HG03108 (cell line): Measurements from ENCODE around the gene IGFBP7.

Source experiments
- ATAC-seq: cut with Tn5 transposase; IDR thresholded peaks from one replicate; pipeline ENCODE4 v1.9.1; 2021; ENCODE audit warnings: moderate library complexity; ENCODE audit not compliant: unreplicated experiment

The IGFBP7 gene

DNA sequence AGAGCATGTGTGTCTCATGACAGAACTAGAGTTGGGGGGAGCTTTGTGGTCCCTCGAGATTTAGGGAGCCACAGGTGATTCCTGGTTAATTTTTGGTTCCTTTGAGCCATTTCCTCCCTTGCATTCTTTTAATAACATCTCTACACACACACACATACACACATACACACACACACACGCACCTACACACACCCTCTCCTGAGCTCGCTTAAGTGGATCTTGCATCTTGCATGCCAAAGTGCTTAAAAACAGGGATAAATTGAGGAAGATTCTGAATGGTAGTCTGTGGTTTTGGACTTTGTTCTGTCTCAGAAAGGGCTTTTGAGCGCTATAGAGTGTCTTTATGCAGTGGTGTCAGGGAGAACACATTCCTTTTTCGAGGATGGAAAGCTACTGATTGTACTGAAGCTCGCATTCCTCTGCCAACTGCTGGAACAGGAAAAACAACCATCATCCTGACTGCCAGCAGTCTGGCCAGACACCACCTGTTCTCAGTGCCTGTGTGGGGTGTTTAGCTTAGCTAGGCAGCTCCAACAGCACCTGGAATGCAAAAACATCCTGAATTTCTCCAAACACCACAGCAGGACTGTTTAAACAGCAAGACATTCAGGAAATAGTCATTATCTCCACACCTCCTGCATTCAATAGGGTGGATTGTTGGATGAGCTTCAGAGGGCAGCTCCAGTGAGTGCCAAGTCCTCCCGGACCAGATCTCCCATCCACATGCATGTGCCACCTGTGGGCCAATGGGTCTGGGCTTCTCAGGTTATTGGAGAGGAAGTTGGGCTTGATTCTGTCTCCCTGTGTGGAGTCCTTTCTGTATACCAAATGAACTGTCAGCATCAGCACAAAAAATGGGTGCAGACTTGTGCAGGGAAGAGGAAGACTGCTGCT, 21.9 kb upstream of the IGFBP7 start:
- ATAC-seq: no peak

DNA sequence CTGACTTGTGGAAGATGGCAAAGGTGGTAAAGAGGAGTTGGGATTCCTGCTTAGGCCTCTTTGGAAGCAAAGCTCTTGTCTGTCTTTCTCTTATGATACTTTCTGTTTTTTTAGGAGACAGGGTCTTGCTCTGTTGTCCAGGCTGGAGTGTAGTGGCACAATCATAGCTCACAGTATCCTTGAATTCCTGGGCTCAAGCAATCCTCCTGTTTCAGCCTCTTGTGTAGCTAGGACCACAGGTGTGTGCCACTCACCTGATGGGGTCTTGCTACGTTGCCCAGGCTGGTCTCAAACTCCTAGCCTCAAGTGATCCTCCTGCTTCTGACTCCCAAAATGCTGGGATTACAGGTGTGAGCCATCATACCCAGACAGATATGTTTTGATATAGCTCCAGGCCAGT, 19.3 kb upstream of the IGFBP7 start:
- no peak for ATAC-seq

DNA sequence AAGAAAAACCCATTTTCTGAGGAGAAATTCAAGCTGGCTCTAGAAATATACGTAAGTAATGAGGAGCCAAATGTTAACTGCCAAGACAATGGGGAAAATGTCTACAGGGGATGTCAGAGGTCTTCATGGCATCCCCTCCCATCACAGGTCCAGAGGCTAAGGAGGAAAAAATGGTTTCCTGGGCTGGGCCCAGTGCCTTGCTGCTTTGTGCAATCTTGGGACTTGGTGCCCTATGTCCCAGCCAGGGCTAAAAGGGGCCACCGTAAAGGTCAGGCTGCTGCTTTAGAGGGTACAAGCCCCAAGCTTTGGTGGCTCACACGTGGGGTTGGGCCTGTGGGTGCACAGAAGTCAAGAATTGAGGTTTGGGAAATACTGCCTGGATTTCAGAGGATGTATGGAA, 17.2 kb upstream of the IGFBP7 start:
- no peak for ATAC-seq

DNA sequence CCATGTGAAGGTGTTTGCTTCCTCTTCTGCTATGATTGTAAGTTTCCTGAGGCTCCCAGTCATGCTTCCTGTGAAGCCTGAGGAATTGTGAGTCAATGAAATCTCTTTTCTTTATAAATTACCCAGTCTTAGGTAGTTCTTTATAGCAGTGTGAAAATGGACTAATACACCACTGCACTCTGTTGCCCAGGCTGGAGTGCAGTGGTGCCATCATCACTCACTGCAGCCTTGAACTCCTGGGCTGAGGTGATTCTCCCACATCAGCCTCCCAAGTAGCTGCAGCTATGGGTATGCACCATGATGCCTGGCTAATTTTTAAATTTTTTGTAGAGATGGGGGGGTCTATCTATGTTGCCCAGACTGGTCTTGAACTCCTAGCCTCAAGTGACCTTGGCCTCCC, 15.8 kb upstream of the IGFBP7 start:
- no peak for ATAC-seq

DNA sequence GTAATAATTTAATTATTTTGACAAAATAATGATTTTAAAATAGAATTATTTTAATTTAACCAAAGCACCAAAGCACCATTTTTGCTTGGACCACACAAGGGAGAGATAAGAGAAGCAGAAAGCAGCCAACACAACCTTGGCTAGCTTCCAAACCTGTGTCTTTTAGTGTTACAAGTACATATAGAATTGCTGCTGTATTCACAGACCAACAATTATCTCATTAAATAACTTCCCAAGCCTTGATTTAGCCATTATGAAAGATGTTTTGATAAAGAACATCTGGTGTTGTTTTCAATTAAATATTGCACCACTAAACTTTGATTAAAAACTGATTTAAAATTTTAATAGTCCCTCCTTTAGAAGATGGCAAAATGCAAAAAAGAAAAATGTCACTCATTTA, 14.0 kb upstream of the IGFBP7 start:
- no peak for ATAC-seq

DNA sequence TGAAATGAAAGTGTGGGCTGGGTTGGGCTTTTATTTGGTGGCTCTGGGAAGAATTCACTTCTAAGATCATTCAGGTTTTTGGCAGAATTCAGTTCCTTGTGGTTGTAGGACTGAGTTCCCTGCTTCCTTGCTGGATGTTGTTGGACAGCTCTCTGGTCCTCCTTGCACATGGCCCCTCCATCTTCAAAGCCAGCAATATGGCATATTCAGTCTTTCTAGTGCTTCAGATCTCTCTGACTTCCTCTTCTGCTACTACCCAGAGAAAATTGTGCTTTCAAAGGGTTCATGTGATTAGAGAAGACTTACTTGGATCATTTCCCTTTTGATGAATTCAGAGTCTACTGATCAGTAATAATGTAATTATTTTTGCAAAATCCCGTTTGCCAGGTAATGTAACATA, 12.8 kb upstream of the IGFBP7 start:
- ATAC-seq: no peak

DNA sequence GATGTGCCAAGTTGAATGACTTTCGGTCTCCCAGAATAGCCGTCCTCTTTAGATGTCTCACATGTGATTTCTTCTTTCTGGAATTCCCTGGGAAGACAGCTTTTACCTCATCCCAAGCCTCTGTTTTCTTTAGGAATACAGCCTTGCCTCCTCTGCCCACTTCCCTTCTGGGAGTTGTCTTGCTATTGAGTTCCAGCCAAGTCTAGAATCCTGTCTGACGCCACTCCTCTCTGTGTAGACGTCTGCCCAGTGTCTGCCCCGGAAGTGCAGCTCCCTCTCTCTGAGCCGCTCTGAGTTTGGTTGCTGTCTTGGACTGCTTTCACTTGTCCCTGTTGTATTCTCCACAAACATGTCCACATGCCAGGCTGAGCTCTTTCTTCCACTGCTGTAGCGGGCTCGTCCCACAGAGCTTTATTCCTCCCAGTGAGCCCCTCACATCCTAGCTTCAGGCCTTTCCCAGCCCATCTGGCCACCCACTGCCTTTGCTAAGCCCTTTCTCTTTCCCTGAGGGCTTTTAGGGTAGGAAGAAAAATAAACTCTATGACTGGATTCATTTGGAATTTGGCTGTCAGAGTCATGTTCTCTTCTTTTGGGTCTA, 9.0 kb upstream of the IGFBP7 start:
- no peak for ATAC-seq

DNA sequence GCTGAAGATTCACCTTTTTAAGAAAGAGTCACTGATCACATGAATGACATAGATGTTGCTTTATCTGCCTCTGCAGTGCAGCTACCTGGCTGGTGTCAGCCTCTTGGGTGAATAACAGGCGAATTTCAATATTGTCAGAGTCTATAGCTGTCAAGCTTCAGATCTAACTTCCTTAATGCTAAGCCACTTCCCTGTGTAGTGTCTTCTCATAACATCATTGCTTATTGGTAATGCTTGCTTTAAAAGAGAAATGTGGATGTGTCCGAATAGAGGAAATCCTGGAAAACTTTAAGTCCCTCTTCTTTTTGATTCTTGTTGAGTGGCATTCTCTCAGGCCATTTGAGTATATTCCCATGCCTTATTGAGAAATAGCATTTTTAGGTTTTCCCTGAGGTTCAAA, 7.3 kb upstream of the IGFBP7 start:
- no peak for ATAC-seq

DNA sequence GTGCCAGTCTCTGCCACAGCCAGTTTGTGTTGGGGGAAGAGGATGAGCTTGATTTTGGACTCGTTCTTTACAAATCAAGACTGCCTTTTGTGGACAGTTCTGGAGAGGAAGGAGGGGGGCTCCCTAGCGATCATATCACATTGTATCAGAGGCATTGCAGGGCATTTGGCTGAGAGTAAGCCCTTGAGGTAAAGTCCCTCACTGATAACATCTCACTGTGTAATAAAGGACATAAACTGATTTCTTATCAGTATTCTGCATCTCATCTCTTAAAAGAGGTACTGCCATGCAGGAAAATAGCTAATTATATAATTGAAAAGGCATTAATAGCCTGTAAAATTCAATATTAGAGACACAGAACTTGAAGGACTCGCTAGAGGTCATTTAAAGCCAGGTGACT, 6.1 kb upstream of the IGFBP7 start:
- no peak for ATAC-seq

DNA sequence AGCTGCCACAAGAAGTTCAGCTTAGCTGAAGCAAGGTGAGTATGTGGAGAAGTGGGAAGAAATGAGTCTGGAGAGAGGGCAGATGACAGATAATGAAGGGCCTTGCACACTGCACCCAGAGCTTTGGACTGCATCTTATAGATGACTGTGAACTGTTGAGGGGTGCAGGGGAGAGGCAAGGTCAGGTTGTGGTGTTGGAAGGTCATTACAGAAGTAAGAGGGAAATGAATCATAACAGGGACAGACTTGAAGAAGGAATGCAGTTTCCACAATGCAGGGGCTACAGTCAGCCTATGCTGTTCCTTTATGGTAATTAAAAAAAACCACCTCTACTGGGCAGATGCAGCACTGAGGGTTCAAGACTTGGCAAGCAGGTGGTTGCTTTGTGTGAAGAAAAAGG, 4.8 kb upstream of the IGFBP7 start:
- ATAC-seq: no peak

DNA sequence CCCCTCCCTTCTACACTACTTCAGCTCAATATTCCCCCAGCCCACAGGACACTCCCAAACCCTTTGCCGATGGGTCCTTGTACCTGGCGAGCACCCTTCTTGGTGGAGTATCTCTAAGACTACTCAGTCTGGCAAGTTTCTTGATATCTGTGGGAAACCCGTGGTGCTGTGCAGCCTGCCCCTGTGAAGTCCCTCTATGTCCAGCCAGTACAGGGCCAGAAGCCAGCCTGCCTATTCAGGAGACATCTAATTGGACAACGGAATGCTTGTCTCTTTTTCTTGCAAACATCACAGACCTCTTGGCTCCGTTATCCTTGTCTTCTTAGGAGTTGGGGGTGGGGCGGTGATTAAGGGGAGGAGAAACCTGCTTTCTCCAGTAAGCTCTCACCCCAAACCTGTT, 3.7 kb upstream of the IGFBP7 start:
- ATAC-seq: no peak

DNA sequence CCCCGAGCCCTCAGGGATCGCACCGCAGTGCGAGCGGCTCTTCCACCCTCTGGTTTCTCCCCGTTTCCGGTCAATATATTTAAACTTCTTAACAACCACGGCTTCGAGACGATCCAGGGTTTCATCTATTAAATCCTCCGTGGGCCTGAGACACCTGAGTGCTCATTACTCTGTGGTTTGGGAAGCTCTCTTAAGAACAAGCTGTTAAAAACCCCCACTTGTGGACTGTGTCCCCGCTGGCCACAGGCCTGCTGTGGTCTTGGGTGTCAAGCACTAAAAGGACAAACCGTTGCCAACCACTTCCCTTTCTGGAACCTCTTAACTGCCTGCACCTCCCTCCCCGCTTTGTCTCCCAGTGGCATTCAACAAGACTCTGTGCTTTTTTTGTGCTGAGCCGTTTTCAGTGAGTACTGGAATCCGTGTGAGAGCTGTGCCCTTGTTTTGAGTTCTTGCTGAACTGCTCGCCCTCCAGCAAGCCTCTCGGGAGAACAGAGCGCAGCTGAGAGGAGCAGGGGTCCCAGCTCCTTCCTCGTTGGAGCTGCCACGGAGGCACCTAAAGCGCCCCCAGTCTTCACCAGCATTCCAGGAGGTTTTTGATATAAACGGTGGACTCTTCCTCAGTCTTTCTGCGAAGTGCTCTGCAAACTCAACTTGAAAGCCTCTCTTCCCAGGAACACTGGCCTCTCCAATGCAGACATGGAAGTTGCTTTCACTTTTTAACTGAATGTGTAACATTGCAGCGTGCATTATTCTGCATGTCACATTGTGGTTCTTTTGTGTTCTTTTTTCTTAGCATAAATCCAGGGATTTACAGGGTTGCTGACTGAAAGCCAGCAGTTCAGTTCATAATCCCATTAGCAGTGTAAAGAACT, 691 bp upstream of the IGFBP7 start:
- peak; percentile 68 for ATAC-seq

DNA sequence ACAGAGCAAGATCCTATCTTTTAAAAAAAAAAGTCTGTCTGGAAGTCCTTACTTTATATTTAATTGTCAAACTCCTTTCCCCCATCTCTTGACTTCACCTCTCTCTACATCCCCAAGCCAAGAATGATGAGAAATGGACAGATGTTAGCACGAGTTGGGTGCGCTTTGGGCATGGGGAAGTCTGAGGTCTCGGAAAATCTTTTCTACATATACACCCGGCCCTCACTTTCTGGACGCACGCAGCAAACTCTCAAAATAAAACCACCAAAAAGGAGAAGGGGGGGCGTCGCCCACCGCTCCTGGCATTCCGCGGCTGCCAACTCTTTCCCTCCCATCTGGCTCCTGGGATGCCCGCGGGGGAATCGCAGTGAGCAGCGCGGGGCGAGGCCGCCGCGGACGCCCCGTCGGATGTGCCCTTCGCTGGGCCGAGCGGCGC, 756 bp downstream of the IGFBP7 start:
- ATAC-seq: no peak

DNA sequence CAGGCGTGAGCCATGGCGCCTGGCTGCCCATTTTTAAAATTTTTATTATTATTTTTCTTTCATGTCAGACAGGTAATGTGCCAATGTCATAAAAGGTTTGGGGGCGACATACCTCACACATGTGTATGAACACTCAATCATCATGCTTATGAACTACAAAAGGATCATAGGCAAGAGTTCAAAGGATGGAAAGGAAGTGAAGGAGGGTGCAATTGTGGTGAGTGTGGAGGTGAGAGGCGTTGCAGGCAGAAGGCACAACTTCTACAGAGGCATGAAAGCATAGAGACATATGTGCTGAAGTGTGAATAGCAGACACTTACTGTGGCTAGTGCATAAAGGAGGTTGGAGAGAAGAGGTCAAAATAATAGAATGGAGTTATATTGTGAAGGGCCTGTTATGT, 4.0 kb downstream of the IGFBP7 start:
- ATAC-seq: no peak

DNA sequence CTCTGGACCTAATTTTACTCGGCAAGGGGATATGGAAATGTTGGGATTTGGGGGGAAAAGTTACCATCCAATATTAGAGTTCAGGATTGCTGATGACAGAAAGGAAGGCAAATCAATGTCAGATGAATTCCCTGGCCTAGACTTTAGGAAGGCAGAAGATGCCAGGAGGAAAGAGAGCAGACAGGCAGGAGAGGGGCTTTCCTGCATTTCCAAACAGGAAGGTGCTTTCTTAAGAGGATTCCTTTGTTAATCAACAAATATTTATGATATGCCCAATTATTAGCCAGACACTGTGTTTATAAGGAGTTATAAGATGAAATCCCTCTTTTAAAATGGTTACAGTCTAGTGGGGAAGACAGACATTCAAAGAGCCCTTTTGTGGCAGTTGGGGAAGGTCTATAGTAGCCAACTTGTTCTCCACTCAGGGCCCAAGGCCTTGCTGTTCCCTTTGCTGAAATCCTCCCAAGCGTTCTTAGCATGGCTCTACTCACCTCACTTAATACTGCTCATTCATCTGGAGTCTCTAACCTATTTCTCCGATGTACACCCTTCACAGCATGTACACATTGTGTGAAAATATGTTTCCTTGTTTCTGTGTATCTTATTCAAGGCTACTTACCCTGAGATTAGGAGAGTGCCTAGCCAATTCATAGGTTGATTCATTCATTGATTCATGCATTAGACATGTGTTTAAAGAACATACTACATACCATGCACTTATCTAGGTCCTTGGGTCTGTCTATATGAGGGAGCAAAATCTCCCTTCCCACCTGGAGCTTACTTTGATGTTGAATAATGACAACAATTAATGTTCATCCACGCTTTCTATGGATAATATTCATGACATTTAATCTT, 5.3 kb downstream of the IGFBP7 start:
- no peak for ATAC-seq

DNA sequence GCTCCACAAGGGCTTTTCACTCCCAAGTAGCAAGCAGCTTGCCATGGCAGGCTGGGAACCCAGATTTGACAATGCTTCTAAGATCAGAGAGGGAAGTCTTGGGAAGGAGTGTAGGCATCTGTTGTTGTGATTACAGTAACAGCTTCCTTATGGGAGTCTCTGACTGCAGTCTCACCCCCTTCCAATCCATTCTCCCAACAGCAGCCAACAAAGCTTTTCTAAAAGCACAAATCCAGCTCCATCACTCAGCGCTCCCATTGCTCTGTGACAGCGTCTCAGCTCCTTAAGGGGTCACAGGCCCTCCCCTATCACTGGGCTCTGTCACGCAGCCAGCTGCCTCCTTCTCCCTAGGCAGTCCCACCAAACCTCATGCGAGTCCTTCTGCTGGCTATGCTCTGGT, 7.1 kb downstream of the IGFBP7 start:
- ATAC-seq: no peak

DNA sequence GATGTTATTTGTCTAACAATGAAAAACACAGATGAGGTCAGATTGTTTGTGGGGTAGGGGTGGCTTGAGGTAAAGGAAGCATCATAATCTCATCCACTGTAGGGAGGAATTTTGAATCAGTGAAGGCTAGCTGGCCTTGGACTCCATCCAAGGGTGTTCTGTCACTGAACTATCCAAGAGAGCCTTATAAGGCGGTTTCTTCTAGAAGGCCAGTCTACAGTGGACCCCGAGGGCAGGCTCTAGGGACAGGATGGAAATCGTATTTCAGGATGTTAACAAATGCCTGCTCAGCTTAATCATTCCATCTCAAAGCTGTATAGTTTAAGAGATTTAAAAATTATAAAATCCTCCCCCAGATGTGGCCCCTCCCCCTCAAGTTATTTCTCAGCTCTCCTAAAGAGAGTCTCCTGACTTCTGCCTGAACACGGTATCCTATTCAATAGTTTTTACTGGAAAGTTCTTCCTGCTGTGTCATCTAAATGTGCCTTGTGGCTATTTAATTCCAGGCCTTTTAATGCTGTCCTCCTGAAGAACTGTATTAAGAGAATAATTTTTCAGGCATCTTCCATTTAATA, 8.0 kb downstream of the IGFBP7 start:
- no peak for ATAC-seq

DNA sequence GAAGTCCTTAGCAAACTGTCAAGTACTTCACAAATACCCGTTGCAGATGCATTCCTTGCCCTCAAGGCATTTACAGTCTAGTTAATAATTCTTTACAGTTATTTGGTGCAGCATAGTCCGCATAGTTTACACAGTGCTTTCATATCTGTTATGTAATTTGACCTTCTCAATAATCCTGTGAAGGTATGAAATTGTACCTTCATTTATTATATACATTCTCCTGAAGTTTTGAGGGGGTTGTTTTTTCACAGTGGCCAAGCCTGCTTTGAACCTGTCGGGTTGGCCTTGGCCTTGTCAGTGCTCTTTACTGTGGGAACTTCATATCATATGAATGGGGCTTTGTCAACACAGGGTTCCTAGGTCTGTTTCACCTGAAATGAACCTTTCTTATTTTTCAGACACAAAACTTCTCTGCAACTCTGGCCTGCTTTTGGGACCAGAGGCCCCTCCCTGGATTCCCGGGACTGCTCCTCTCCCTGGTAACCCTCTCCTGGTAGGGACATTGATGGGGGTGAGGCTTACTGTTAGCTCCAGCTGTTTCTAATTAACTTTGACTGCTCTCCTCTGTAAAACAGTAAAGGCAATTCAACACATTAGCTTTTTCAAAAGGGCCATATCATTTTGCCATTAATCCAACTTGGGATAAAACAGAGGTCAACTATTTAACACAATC, 9.1 kb downstream of the IGFBP7 start:
- no peak for ATAC-seq

DNA sequence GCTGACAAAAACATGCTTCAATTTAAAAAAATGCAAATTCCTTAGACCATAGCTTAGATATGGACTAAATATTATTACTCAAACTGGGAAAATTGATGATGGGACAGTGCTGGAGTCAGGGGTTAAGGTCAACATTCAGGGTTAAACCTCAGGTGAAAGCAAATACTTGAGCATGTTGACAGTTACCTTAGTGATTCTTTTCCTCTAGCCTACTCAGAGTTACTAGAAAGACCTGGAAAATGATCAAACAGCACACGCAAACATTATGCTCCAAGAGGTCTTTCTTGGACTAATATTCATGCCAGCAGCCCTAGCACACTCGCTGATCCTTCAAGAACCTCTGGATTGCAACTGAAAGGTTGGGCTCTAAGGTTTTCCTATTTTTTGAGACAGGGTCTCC, 10.8 kb downstream of the IGFBP7 start:
- ATAC-seq: no peak

DNA sequence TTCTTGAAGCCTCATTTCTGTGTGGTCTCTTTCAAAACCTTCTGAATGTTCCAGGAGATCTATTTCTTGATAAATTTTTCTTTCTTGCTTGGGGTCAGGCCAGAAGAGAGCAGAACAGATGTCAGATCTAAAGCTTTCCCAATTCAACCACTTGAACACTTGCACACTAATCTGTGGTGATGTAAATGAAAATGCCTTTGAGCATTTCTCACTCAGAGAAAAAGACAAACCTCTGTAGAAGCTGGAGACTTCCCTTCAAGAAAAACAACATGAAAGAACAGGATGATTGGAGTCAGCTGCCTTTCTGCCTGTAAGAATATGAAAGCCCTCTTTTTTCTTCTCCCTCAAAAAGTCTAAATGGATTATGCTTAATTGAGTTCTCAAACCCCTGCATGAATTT, 11.2 kb downstream of the IGFBP7 start:
- no peak for ATAC-seq
